ENCODE data around the gene PTPN6. TPM values are rescaled to one million over a fixed set of nuclear protein-coding genes. Genes with fewer than 3 reads are reported as not detected.

PTPN6 gene
- total RNA-seq, 2 experiments from 2014 or later = 79.0 to 83.5 TPM

DNA sequence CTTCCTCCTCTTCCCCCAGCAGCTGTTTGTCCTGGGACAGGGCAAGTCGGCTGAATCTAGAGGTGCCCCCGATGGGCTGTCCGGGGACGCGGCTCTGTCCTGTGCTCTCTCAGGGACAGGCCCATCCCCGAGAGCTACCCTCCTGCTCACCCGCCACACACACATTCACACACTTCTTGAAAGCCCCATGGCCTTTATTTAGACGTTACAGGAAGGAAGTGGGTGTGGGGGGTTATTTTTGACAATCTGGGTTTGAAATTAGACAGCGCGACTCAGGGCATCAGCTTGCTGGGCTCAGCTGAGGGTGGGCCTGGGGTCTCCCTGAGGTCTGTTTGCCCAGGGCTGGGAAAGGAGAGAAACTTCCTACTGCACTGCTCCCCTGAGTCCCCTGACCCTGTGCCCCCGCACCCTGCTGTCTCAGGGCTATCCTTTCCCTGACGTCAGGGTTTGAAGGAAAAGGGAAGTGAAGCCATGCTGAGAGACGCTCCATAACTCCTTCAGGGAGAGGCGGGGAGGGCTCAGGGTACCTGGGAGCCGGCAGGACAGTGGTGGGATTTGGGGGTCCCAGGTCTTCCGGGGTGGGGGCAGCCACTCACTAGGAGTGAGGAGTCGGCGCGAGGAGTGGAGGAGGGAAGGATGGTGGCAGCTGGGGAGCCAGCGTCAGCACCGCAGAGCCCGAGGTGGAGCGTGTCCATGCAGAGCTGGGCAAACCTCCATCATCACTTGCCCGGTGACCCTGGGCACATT lies 8.1 kb downstream of the PTPN6 start:
- Histone ChIP-seq H3K27me3 (ENCODE audit: control insufficient read depth in 1 of 2, insufficient read depth in 2 of 2, low read length in 2 of 2) (no peaks in the 10 kb centered on the region), H3K27ac (ENCODE audit: low read depth in 1 of 2, low read length in 2 of 2) (peak overlapping the region; percentile 90 to 96), H3K4me1 (ENCODE audit: insufficient read depth, low read length) (peaks cover 98% of the 10 kb centered on the region), H3K9me3 (ENCODE audit: control insufficient read depth in 1 of 2, insufficient read depth in 1 of 2, low read length in 2 of 2) (no peaks in the 10 kb centered on the region), H3K4me3 (ENCODE audit: low read length) (peak overlapping the region; percentile 50), H3K36me3 (ENCODE audit: insufficient read depth, low read length) (peaks cover 58% of the 10 kb centered on the region)
- peak; percentile 60 for ATAC-seq (ENCODE audit: poor library complexity)
- POLR2A ChIA-PET = interaction anchor here (0.8 to 16.4 kb wide), 16 partner anchors 9 to 508 kb away, joined by 3 to 963 read pairs (median 6); partner anchors contain the start of genes C12orf57, C1RL, COPS7A and GAPDH
- Mint-ChIP-seq H3K4me3 (peak overlapping the region; percentile 92), H3K4me1 (ENCODE audit: low read depth) (peaks cover 81% of the 10 kb centered on the region), H3K36me3 (ENCODE audit: low read depth) (peaks cover 75% of the 10 kb centered on the region), H3K27me3 (no peaks in the 10 kb centered on the region), H3K9me3 (no peaks in the 10 kb centered on the region), H3K27ac (peak overlapping the region; percentile 97)
- TF ChIP-seq, protein P1, sequence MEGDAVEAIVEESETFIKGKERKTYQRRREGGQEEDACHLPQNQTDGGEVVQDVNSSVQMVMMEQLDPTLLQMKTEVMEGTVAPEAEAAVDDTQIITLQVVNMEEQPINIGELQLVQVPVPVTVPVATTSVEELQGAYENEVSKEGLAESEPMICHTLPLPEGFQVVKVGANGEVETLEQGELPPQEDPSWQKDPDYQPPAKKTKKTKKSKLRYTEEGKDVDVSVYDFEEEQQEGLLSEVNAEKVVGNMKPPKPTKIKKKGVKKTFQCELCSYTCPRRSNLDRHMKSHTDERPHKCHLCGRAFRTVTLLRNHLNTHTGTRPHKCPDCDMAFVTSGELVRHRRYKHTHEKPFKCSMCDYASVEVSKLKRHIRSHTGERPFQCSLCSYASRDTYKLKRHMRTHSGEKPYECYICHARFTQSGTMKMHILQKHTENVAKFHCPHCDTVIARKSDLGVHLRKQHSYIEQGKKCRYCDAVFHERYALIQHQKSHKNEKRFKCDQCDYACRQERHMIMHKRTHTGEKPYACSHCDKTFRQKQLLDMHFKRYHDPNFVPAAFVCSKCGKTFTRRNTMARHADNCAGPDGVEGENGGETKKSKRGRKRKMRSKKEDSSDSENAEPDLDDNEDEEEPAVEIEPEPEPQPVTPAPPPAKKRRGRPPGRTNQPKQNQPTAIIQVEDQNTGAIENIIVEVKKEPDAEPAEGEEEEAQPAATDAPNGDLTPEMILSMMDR (IDR thresholded peaks at IDR 0.05) = no peak
- CTCF ChIA-PET = interaction anchor here (1.3 to 13.3 kb wide), 4 partner anchors 11 to 150 kb away, joined by 4 to 324 read pairs (median 12); partner anchors contain the start of genes C12orf57, C1RL, PTPN6 and RNU7-1
- peak; percentile 57 to 93 (median 69) for DNase-seq
- intact Hi-C loops (cut with DNase I, micrococcal nuclease) = no loop called here

DNA sequence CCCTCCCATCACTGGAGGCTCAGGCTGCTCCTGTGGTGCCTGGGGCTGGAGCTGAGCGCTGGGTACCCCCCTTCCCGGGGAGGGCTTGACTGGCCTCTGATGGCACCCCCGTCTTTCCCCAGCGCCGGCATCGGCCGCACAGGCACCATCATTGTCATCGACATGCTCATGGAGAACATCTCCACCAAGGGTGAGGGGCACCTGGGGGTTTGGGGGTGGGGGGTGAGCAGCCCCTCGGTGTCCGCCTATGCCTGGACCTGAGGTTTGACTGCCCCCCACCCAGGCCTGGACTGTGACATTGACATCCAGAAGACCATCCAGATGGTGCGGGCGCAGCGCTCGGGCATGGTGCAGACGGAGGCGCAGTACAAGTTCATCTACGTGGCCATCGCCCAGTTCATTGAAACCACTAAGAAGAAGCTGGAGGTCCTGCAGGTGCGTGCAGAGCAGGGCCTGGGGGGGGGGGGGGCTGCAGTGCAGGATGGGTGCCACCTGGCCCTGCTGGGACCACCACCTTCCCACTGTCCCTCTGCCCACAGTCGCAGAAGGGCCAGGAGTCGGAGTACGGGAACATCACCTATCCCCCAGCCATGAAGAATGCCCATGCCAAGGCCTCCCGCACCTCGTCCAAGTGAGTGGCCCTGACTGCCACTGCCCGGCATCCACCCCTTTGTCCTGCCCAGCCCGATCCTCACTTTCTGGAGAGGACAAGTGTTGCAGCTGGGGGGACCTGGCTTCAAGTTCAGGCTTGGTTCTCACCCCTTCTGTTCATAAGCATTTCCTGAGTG lies 8.8 kb downstream of the PTPN6 start:
- H3K4me3 ChIP-seq (ENCODE audit: low read length) = peak overlapping the region; percentile 50
- intact Hi-C loops (cut with DNase I, micrococcal nuclease) = no loop called here
- no peaks in the 10 kb centered on the region for H3K9me3 ChIP-seq (ENCODE audit: control insufficient read depth in 1 of 2, insufficient read depth in 1 of 2, low read length in 2 of 2)
- H3K36me3 ChIP-seq (ENCODE audit: insufficient read depth, low read length) = peaks cover 50% of the 10 kb centered on the region
- peak overlapping the region; percentile 97 for H3K27ac Mint-ChIP-seq
- TF ChIP-seq, protein P1 (IDR thresholded peaks at IDR 0.05) = no peak
- peaks cover 98% of the 10 kb centered on the region for H3K4me1 ChIP-seq (ENCODE audit: insufficient read depth, low read length)
- peak overlapping the region; percentile 94 to 96 for H3K27ac ChIP-seq (ENCODE audit: low read depth in 1 of 2, low read length in 2 of 2)
- no peaks in the 10 kb centered on the region for H3K27me3 Mint-ChIP-seq
- ATAC-seq (ENCODE audit: poor library complexity) = no peak
- H3K27me3 ChIP-seq (ENCODE audit: control insufficient read depth in 1 of 2, insufficient read depth in 2 of 2, low read length in 2 of 2) = no peaks in the 10 kb centered on the region
- H3K36me3 Mint-ChIP-seq (ENCODE audit: low read depth) = peaks cover 70% of the 10 kb centered on the region
- peak in 1 of 14 experiments; percentile 37 for DNase-seq
- ChIA-PET POLR2A (interaction anchor here (1.1 to 16.4 kb wide), 17 partner anchors 8 to 271 kb away, joined by 3 to 963 read pairs (median 7); partner anchors contain the start of genes C12orf57, C1RL, COPS7A and ENO2), CTCF (interaction anchor here (1.3 to 13.3 kb wide), 6 partner anchors 12 to 149 kb away, joined by 4 to 324 read pairs (median 10); partner anchors contain the start of genes C12orf57, C1RL, PTPN6 and RNU7-1)
- H3K4me1 Mint-ChIP-seq (ENCODE audit: low read depth) = peaks cover 81% of the 10 kb centered on the region
- no peaks in the 10 kb centered on the region for H3K9me3 Mint-ChIP-seq
- peak overlapping the region; percentile 90 for H3K4me3 Mint-ChIP-seq

Measured in CD4-positive, alpha-beta T cell (primary cell).